ENCODE results near the gene USP48. TPM values are rescaled to one million over a fixed set of nuclear protein-coding genes. Genes with fewer than 3 reads are reported as not detected.

The USP48 gene
- total and polyA plus RNA-seq, 2 of the 8 experiments (the other 6 are each of a cell fraction or from before 2014, with no cell fraction given): 12.8 to 83.5 TPM

DNA sequence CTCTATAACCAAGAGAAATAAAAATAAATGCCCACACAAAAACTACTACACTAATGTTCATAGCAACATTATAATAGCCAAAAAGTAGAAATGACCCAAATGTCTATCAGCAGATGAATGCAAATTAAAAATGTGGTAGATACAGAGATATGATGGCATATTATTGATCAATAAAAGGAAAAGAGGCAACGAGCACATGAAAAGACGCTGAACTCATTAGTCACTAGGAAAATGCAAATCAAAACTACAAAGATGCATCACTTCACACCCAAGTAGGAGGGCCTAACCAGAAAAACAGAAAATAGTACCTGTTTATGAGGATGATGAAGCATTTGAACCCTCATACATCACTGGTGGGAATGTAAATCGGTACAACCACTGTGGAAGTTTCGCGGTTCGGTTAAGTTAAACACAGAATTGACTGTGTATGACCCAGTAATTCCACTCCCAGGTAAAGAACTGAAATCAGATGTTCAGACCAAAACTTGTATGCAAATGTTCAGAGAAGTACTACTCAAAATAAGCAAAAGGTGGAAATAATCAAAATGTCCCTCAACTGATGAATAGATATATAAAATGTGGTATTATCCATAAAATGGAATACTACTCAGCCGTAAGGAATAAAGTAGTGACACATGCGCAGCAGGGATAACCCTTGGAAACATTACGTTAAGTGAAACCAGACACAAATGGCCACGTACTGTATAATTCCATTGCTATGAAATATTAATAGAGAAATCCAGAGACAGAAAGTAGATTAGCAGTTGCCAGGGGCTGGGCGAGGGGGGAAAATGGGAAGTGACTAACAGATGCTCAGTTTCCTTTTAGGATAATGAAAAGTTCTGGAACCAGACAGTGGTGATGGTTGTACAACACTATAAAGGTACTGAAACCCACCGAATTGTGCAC, 3.1 kb downstream of the USP48 start:
- no peak overlapping the region for H4K91ac ChIP-seq (replicated peaks; ENCODE audit: insufficient read length, low read length)
- no peak overlapping the region for H2AK5ac ChIP-seq (ENCODE audit: low read depth, low read length)
- H2BK20ac ChIP-seq (ENCODE audit: low read length): no peak overlapping the region
- no peak overlapping the region for H3K9ac ChIP-seq (replicated peaks in 1 of 4; ENCODE audit: extremely low read depth in 1 of 4, low read depth in 3 of 4, low read length in 3 of 4)
- no peak overlapping the region for H3K4me2 ChIP-seq (ENCODE audit: insufficient read depth in 1 of 2, low read depth in 2 of 2, low read length in 2 of 2)
- no peak overlapping the region for H2AFZ ChIP-seq (ENCODE audit: low read length)
- no peak overlapping the region for H3K4ac ChIP-seq (replicated peaks; ENCODE audit: insufficient read length, low read depth, low read length)
- peaks cover 6% of the 10 kb centered on the region for H3K23me2 ChIP-seq (ENCODE audit: low read depth, low read length)
- H2BK15ac ChIP-seq (ENCODE audit: low read length): no peak overlapping the region
- ChIA-PET POLR2A (ENCODE audit: partially characterized antibody) (interaction anchor here (1.8 kb wide), 1 partner anchor 24 kb away, joined by 3 read pairs; no protein-coding TSS in a partner anchor), CTCF (ENCODE audit: partially characterized antibody) (no interaction called here)
- no peak overlapping the region for H2BK5ac ChIP-seq (ENCODE audit: low read depth, low read length)
- 0 out of 4 replicates have a peak, but pooled peaks cover 0 to 2% of the 10 kb centered on the region in 2 experiments for H3K9me3 ChIP-seq (ENCODE audit: insufficient read depth in 2 of 2, low read depth in 1 of 2, low read length in 1 of 2)
- H4K5ac ChIP-seq (ENCODE audit: insufficient read length, low read depth, low read length): no peak overlapping the region
- no peak overlapping the region for H3K23ac ChIP-seq (ENCODE audit: insufficient read length)
- no peak overlapping the region for H3K4me3 ChIP-seq (ENCODE audit: extremely low read depth in 1 of 4, insufficient read depth in 2 of 4, low read depth in 3 of 4, low read length in 4 of 4)
- H2BK120ac ChIP-seq (replicated peaks; ENCODE audit: low read depth, low read length): no peak overlapping the region
- no peak for DNase-seq (ENCODE audit: low read depth in 1 of 2, low spot score in 2 of 2)
- no peak overlapping the region for H3K56ac ChIP-seq (replicated peaks; ENCODE audit: insufficient read length, low read depth, low read length)
- H3K27me3 ChIP-seq (replicated peaks in 1 of 4; ENCODE audit: control insufficient read depth in 3 of 4, extremely low read depth in 1 of 4, insufficient read depth in 3 of 4, low read length in 3 of 4): no peaks in the 10 kb centered on the region
- no peak overlapping the region for H4K8ac ChIP-seq (ENCODE audit: extremely low read depth, insufficient read depth, low read length)
- WGBS, 2 experiments (ENCODE audit: extremely low coverage in 1 of 2, insufficient coverage in 1 of 2, insufficient read length in 1 of 2, insufficient replicate concordance in 2 of 2, low coverage in 1 of 2, low lambda C conversion rate in 2 of 2, missing lambda C conversion rate in 1 of 2): 92% methylated on average over 12 of the region's 12 CpGs; no CpG with 5 or more reads in 1 of the 2 experiments
- H3K79me2 ChIP-seq (ENCODE audit: control insufficient read depth in 1 of 2, insufficient read depth in 2 of 2, low read length in 2 of 2): peaks cover 54 to 77% of the 10 kb centered on the region in 2 experiments
- peaks cover 0 to 2% (median 1%) of the 10 kb centered on the region in 4 experiments; a peak in 3 of 7 replicates for H3K4me1 ChIP-seq (replicated peaks in 1 of 4; ENCODE audit: control insufficient read depth in 3 of 4, insufficient read depth in 4 of 4, low read length in 3 of 4)
- no peak overlapping the region for H2BK12ac ChIP-seq (ENCODE audit: low read depth, low read length)
- no peak for FAIRE-seq
- H3K36me3 ChIP-seq (ENCODE audit: control insufficient read depth in 2 of 4, insufficient read depth in 4 of 4, low read length in 3 of 4): no peaks in the 10 kb centered on the region
- H3K79me1 ChIP-seq (ENCODE audit: low read depth, low read length): no peaks in the 10 kb centered on the region; the same call in 1 of the 2 replicates
- H3K27ac ChIP-seq (ENCODE audit: low read depth, low read length): no peak overlapping the region
- no peak overlapping the region for H3K18ac ChIP-seq (ENCODE audit: extremely low read depth, low read length)
- H4K20me1 ChIP-seq (replicated peaks in 1 of 2; ENCODE audit: control insufficient read depth in 1 of 2, insufficient read depth in 2 of 2, low read length in 2 of 2): peaks cover 3 to 5% of the 10 kb centered on the region in 2 experiments
- no peak overlapping the region for H3K14ac ChIP-seq (ENCODE audit: insufficient read length)
- no peak for TF ChIP-seq BRCA1 (IDR thresholded peaks at IDR 0.05; ENCODE audit: low read depth, low read length)
- TF ChIP-seq, protein P1, sequence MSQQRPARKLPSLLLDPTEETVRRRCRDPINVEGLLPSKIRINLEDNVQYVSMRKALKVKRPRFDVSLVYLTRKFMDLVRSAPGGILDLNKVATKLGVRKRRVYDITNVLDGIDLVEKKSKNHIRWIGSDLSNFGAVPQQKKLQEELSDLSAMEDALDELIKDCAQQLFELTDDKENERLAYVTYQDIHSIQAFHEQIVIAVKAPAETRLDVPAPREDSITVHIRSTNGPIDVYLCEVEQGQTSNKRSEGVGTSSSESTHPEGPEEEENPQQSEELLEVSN (IDR thresholded peaks at IDR 0.05): no peak
- TF ChIP-seq POLR2AphosphoS5 (IDR thresholded peaks at IDR 0.05; ENCODE audit: low read depth, low read length): no peak
- no peak for TF ChIP-seq TEAD4 (IDR thresholded peaks at IDR 0.05; ENCODE audit: low read depth, low read length)
- no peak for TF ChIP-seq SRF (IDR thresholded peaks at IDR 0.05; ENCODE audit: low read depth, low read length)
- TF ChIP-seq SP1 (IDR thresholded peaks at IDR 0.05; ENCODE audit: low read depth, low read length): no peak
